GM21786 (cell line): ENCODE measurements around the gene ELMO1.

ENCODE experiments used
- ATAC-seq: cut with Tn5 transposase; IDR thresholded peaks from one replicate; pipeline ENCODE4 v1.9.1; 2021; ENCODE audit not compliant: unreplicated experiment

ELMO1 gene, protein sequence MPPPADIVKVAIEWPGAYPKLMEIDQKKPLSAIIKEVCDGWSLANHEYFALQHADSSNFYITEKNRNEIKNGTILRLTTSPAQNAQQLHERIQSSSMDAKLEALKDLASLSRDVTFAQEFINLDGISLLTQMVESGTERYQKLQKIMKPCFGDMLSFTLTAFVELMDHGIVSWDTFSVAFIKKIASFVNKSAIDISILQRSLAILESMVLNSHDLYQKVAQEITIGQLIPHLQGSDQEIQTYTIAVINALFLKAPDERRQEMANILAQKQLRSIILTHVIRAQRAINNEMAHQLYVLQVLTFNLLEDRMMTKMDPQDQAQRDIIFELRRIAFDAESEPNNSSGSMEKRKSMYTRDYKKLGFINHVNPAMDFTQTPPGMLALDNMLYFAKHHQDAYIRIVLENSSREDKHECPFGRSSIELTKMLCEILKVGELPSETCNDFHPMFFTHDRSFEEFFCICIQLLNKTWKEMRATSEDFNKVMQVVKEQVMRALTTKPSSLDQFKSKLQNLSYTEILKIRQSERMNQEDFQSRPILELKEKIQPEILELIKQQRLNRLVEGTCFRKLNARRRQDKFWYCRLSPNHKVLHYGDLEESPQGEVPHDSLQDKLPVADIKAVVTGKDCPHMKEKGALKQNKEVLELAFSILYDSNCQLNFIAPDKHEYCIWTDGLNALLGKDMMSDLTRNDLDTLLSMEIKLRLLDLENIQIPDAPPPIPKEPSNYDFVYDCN

DNA sequence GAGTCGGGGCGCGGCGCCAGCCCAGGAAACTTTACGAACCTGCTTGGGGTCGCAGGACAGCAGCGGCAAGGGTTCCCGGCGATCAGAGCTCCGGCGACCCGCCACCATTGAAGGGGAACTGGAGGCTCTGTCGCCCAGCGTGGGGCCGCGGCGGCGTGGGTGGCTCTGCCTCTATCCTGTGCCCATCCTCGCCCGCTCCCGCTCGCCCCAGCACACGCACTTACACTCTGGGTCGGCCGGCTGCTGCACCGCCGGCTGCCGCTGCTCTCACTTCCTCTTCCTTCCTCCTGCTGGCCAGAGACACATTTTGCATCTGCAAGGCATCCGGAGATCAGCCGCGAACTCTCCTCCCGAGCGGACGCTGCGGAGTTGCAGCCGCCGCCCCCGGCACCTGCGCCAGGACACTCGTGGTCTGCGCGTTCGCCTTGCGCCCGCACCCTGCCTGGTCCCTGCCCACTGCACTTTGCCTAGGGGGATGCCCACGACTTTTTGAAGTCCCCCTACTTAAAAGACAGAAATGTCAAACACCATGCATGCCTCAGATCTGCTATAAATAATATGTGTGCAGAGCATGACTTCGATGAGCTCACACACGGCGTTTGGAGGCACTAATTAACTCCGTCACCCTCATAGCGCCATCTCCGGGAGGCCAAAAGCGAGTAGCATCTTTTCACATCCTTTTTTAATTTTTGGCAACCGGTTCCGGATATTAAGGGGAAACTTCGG, at the start of gene ELMO1:
TSS of gene ELMO1 (minus strand) at position 229 of the 726 bp plus-strand sequence. CDS start 106,174 bp downstream, outside the sequence.
- ATAC-seq: peak; percentile 94

DNA sequence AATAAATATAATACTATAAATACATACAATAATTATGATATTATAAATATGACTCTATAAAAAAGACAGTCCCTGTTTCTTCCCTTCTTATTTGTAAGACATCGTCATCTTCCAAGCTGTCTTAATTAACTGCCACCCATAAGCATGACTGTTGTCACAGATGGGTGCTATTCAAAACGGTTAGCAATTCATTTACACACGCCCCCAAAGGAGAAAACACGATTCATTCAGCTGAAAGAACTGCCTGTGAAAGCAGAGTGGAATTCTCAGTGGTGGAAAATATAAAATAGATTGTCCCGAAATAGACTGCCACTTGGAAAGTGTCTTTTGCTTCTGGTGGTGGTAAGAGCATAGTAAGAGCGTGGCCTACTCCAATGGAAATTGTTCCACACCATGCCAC, 48.9 kb upstream of the ELMO1 start:
- no peak for ATAC-seq

DNA sequence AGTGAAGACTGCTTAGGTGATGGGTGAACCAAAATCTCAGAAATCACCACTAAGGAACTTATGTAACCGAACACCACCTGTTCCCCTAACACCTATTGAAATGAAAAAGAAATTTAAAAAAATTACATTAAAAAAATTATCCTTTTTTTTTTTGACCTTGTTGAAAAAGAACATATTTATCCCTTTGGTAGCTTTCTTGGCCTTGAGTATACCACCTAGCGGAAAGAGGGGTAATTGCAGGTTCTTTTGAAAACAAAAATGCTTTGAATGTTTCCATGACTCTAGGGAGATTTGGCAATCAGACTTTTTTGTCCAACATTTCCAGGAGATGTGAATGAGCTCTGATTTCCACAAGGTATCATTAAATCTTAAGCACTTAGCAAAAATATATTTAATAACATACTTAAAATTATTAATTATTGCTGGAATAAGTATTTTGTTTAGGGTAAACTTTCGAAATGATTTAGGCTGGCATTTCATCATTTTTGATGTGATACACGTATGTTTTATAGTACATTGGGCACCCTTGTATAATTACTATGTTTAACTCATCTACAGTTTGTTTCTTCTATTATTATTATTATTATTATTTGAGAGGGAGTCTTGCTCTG, 47.0 kb upstream of the ELMO1 start:
- no peak for ATAC-seq

DNA sequence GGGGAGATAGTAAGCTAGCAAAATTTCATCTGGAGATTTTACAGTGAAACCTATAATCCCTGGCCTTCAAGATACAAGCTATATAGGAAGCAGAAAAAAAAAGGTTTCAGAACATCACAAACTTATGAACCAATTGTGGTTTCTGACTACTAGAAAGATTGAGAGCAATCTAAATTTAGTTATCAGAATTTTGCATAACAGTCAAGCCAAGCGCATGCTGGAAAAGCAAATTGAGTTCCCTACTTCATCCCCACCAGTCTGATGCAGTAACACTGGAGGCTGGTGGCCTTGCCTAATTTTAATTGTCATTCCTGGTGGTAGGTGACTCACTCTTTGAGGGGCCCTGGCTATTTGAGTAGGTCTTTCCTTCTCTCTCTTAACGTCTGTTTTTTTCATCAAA, 46.3 kb upstream of the ELMO1 start:
- ATAC-seq: no peak

DNA sequence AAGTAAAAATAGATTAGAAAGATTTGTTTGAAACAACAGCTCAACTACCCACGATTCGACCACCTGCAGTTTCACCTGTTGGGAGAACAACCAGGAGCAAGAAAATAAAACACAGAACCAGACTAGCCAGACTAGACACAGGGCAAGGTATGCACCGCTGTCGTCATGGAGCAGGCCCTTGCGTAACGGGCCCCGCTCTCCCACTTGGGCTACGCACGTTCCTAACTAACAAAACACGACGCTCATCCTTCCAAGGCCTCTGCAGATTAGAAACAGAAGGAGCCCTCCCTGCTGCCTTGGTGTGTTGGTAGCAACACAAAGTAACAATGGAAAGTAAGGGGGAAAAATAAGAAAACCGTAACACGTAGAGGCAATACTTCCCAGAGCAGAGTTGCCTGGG, 45.1 kb upstream of the ELMO1 start:
- ATAC-seq: no peak

DNA sequence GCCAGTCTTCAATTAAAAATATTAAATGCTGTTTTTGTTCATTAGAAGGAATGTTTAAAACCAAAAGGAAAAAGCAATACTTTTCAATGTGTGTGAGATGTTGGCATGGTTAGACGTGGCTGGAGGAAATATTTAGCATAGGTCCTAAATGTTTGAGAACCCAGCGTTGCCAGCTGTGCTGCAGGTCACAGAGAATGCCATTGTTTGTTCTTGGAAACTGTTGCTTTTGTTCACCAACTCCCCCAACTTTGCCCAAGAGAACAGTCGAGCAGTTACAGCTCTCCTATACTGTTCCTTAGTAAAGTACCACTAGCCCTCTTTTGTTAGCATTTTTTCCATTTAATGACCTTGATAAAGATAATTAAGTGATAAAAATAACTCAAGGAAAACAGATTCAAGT, 44.5 kb upstream of the ELMO1 start:
- no peak for ATAC-seq

DNA sequence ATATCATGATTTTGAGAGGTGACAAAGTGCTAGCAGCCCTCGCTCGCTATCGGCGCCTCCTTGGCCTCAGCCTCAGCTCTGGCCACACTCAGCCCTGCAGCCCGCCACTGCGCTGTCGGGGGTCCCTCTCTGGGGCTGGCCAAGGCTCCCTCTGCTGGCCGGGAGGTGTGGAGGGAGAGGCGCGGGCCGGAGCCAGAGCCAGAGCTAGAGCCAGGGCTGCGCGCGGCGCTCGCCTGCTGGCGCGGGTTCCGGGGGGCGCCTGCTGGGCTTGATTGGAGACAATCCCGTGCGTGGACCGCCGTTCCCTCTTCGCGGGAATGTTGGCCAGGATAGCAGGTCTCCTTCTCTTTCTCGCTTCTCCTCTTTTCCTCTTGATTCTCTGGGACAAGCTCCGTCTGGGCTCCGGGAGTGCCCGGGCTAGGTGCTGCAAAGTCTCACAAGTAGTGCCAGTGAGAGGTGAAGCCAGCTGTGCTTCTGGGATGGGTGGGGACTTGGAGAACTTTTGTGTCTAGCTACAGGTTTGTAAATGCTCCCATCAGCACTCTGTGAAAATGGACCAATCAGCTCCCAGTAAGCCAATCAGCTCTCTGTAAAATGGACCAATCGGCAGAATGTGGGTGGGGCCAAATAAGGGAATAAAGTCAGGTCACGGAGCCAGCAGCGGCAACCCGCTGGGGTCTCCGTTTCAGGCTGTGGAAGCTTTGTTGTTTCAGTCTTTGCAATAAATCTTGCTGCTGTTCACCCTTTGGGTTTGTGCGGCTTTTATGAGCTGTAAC, 43.4 kb upstream of the ELMO1 start:
- ATAC-seq: no peak

DNA sequence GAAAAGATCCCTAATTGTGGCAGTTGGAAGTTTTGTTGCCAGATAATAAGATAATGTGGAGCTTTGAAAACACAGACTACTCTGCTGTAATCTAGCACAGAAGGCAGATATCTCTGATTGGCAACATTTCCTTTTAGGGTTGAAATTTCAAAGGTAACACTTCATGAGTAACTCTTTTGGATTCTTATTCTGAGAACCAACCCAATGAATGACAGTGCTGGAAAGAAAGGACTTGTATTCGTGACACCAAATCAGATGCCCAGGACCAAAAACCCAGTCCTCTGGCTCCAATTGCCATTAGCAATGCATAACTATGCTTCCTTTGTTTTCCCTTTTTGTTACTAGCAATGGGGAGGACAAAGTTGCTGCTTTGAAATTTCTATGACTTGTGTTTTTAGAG, 41.0 kb upstream of the ELMO1 start:
- no peak for ATAC-seq

DNA sequence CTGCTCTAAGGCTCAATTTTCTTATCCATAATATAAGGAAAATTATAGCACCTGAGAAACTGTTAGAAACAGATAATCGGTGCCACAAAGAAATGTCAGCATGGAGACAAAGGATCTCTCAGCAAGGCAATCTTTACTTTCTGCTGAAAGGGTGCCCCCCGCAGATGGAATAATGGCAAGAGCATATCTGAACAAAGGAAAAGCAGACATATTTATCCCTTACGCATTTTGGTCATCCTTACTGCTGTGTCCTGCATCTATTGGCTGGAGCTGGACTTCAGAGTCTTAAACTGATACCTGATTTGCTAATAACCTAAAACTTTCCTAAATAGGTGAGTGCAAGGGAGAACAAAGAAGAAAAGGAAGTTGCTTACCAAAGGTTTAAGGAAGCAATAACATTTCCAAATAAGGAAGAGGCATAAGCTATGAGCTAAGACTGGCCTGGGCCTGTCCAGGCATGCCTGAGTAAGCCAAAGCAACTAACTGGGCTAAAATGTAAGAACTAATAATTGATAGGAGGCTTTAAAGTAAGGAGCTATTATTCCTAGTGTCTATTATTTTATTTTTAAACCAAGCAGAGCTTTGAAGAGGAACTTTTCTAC, 39.6 kb upstream of the ELMO1 start:
- ATAC-seq: no peak

DNA sequence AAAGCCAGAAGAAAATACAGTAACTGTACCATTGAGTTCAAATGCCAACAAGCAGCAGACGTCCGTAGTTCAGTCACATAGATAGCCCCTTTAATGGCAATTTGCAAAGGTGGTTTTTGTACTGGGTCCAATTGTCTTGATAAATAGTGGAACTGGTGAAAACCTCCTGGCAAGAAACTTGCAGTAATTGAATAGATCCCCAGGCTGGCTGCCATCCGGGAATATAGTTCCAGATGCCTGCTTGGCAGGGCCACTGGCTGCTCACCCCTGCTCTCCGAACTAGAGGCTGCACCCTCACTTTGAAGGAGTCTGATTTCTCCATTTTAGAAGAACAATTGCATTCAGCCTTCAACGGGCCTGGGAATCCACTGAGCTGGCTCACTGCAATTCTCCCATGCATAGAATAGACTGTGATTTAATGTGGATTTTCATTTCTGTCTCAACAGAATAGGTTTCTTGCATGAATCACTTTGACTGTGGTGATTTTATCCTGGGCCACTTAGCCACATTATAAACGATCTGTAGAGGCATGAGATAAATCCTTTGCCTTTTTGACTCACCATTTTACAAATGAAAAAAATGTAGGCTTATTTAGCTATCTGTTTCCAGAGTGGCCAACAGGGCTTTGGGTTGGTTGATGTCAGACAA, 35.9 kb upstream of the ELMO1 start:
- no peak for ATAC-seq

DNA sequence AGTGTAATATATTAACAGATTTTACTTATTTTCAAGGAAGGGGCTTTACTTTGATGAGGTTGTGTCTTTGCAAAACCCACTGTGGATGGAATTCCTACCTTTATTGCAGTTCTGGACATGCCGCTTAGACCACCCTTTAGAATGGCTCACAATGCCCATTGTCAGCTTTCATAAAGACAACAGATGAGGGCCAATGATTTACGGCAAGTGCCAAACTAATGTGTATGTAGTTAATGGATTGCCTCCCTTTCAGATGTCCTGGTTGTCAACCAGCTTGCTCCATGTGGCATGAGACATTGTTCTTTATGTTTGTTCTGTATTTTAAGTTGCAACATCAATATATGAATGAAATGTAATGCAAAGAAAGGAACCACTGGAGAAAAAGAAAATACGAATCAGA, 35.0 kb upstream of the ELMO1 start:
- ATAC-seq: no peak

DNA sequence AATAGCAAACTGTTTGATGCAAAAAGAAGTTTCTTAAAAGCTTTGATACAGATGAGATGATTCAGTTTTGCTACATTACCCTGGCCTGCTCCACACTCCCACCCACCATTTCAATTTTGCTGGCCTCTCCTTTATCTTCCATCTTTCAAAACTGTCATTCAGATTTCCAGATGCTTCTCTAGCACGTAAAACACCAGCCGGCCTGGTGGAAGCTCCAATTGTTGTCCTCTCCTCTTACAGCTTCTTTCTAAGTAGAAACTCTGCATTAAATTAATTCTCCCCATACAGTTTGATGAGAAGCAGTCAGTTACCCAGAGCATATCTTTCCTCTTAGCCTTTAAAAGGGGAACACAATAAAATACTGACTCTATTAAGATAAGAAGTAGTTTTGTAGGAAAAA, 34.3 kb upstream of the ELMO1 start:
- ATAC-seq: no peak

DNA sequence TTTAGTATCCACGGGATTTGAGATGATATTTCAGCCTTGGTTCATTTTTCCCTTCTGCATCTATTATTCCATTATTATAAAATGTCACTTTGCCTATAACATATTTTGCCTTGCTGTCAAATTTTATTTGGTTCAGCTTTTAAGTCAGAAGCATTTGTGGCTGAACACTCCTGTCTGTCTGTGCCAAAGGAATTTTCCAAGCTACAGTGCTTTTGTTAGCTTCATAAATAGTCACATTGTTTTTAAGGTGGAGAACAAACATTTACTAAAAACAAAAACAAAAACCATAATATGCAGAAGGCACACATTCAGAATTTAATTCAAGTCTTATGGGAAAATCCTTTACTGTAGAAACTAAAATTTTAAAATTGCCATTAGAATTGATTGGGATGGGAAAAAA, 33.8 kb upstream of the ELMO1 start:
- ATAC-seq: no peak

DNA sequence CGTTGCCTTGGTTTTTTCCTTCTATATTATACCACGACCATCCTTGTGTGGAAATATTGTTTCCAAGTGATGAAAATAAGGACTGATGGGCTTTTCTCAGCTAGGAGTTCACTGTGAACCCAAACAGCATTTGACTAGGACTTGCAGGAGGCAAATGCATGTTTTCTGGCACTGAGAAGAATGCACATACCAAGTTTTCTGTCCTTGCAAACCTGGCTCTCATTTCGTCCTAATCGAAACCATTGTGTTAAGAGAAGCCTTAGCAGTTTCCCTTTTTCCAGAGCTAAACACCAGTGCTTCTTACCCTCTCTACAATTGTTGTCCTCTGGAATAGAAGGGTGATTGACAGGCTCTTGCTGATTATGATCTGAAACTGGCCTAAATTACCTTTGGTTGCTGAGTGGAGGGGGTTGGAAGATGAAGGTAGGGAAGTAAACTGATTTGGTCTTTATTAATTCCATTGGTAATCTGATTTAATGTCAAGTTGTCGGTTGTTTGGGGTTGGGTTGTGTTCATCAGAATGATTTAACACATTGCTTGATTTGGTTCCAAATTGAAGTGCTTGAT, 33.1 kb upstream of the ELMO1 start:
- no peak for ATAC-seq

DNA sequence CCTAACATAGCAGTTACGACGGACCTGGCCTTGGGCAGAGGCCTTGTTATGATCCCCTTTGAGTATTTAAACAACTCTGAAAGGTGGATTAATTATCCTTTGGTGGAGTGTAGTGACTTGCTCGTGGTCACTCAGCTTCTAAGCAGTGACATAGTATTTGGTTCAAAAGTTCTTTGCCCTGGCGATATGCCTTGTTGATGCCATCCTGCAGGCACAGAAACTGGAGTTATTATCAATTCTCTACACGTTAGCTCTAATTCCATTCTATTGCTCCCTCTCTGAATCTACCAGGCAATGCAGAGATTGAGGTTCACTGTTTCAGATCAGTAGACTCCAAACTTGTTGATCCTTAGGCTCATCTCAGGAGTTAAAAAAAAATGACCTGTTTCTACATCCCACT, 32.5 kb upstream of the ELMO1 start:
- no peak for ATAC-seq

DNA sequence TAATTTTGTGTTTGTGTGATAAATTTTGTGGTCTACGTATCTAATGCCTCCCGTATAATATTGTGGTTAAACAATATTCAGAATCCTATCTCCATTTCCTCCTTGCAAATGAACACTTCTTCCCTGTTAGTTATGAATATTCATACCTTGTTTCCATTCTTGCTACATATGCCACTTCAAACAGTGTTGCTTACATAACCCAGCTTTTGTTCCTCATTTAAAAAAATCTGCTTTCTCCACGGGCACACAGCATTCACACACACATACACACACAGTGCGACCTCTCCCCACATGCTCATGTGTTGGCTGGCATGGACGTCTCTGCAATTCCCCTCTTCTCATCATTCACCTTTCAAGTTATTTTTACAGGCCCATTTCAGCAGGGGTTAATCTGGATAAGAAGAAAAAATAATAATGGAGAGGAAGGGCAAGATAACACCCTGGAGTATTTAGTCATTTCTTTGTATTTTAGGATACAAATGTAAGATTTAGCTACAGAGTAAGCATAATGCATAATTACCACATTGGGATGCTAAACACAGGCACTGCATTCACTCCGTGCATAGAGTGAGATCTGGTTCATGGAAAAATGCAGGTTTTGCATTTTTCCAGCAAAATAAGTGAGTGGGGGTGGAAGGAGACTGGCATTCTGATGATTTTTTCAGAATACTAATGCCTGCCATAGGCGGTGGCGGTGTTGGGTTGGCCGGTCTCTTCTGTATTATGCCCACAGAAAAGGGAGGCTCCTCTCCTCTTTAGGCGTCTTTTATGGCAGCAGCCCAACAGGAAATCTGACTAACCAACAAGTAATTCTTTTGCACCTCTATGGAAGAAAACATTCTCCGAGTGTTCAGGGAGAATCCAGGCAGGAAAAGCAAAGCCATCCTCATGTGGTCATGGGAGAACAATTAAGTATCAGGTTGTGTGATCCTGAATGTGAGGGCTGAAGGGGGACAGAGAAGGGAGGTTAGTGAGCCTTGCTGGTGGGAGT, 31.7 kb upstream of the ELMO1 start:
- ATAC-seq: no peak

DNA sequence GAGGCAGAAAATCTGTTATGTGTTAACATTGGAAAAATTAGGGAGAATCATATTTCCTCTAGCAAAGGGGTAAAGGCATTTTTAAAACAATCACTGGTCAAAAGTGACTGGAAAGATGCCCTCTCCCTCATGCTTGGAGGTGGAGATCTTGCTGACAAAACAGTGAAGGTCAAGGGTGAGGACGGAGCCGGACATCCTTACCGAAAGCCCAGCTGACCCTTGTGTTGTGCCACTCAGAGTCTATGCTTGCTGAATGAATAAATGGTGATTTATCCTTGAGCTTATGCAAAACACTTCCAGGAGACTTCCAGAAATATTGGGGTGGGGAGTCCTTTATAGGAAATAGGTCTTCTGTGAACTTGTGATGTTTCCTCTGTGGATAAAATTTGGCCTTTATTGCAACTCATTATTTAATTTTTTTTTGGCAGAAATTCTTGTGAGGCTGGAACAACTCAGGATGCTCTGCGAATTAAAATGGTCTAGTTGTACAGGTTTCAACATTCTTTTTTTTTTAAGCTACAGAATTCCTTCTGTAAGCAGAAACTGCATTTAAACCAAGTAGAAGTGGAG, 28.3 kb upstream of the ELMO1 start:
- no peak for ATAC-seq

DNA sequence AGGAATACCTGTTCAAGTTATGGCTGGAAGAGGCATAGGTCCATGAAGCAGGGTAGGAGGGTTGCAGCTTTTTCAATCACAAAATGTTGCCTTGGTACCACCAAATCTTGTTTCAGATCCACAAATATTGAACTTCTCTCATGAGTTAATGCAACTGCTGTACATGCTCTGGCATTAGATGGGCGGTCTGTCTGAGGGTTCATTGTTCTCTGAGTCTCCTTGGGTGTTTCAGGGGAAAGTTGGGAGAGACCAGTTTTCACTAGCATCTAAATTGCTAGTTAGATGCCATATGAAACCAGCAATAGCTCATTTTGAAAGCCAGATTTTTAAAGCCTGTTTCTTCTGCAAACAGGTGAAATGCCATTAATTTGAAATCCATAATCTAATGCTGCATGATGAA, 27.8 kb upstream of the ELMO1 start:
- no peak for ATAC-seq
